Lung (tissue), 12 donors: ENCODE data around the gene MRO. TPM values are rescaled to one million over a fixed set of nuclear protein-coding genes. Genes with fewer than 3 reads are reported as not detected.

ENCODE experiments used
- ATAC-seq: fragments of 200-7000 bp; cut with Tn5 transposase; one replicate; pipeline ENCODE4 v1.9.1; 2020; ENCODE audit warnings: moderate number of reproducible peaks; ENCODE audit not compliant: insufficient read depth, low FRiP score
- DNase-seq, 3 donors: peaks; one replicate each; pipeline ENCODE4 v3.0.0-alpha.2; 2013 to 2017
- H3K27ac ChIP-seq, 2 donors: one replicate each; pipeline ENCODE4 v1.5.1; 2013; ENCODE audit warnings: mild to moderate bottlenecking in 2 of 2, moderate library complexity in 2 of 2, control low read depth in 1 of 2, inconsistent platforms in 1 of 2, low read depth in 1 of 2, low read length in 1 of 2
- H3K27me3 ChIP-seq, 3 donors: one replicate each; pipeline ENCODE4 v1.5.1; 2013; ENCODE audit warnings: low read length in 2 of 3; ENCODE audit not compliant: control insufficient read depth in 3 of 3, insufficient read depth in 3 of 3
- H3K36me3 ChIP-seq, 4 donors: one replicate each; pipeline ENCODE4 v1.5.1; 2013; ENCODE audit warnings: low read length in 4 of 4, mild to moderate bottlenecking in 1 of 4, moderate library complexity in 1 of 4; ENCODE audit not compliant: control insufficient read depth in 4 of 4, insufficient read depth in 4 of 4
- H3K4me1 ChIP-seq, 5 donors: one replicate each; pipeline ENCODE4 v1.5.1; 2013; ENCODE audit warnings: low read length in 5 of 5, mild to moderate bottlenecking in 2 of 5, moderate library complexity in 1 of 5; ENCODE audit not compliant: control insufficient read depth in 5 of 5, insufficient read depth in 5 of 5
- H3K4me3 ChIP-seq: one replicate; pipeline ENCODE4 v1.5.1; 2013; ENCODE audit warnings: mild to moderate bottlenecking, control low read depth, moderate library complexity
- H3K9ac ChIP-seq, 2 donors: one replicate each; pipeline ENCODE4 v1.5.1; 2013; ENCODE audit warnings: low read length in 2 of 2, control low read depth in 1 of 2; ENCODE audit not compliant: insufficient read depth in 1 of 2
- H3K9me3 ChIP-seq, 4 donors: one replicate each; pipeline ENCODE4 v1.5.1; 2013; ENCODE audit warnings: low read length in 3 of 4, mild to moderate bottlenecking in 1 of 4, moderate library complexity in 1 of 4; ENCODE audit not compliant: control insufficient read depth in 4 of 4, insufficient read depth in 3 of 4
- CTCF ChIP-seq: IDR thresholded peaks from 2 replicates; pipeline ENCODE4 v1.5.1; 2012; ENCODE audit warnings: mild to moderate bottlenecking; ENCODE audit errors: control extremely low read depth, extremely low read depth
- WGBS, 2 donors: extraction: QIAGEN DNeasy Blood & Tissue Kit; methylation state at CpG; one replicate each; pipeline ENCODE4 v1.1.7; 2013; 5-methylcytosine and 5-hydroxymethylcytosine counted together
- polyA plus RNA-seq, 2 donors: library from polyadenylated mRNA; stranded (reverse); fragments of 200-250 nt; gene quantifications; one replicate each; pipeline ENCODE4 v1.2.1, GENCODE V29; 2013
- total RNA-seq, 2 donors: library from RNA; depleted of rRNA in 1 of 2; stranded (reverse); fragments of >200 nt in 1 of 2; gene quantifications; one replicate each; pipeline ENCODE4 v1.2.1, GENCODE V29; 2014 to 2021
- donor health status: control.
- donor health status: control.
- donor health status: Bipolar disorder and iron deficiency.
- donor health status: healthy.
- donor health status: DM: yes; HTN: yes; CAD: no.

Gene MRO
- total and polyA plus RNA-seq, 4 donors: 0.05 to 0.71 (median 0.22) TPM

GRCh38 chr18:50757358-50757757 lies 62.5 kb downstream of the MRO start:
- ATAC-seq (no peak), DNase-seq (no peak)
- H3K27ac ChIP-seq: no peak overlapping the region
- H3K9me3 ChIP-seq: peaks cover 0 to 7% (median 0%) of the 10 kb centered on the region in 4 donors
- H3K36me3 ChIP-seq: no peaks in the 10 kb centered on the region
- no peaks in the 10 kb centered on the region for H3K27me3 ChIP-seq
- H3K4me3 ChIP-seq: no peak overlapping the region
- no peaks in the 10 kb centered on the region for H3K4me1 ChIP-seq
- H3K9ac ChIP-seq: no peak overlapping the region
- TF ChIP-seq CTCF: no peak
- WGBS, 2 donors: 81 to 83% methylated on average over 7 of the region's 7 CpGs

- DNase-seq (no peak), ATAC-seq (no peak)
- H3K9ac ChIP-seq: no peak overlapping the region
- no peaks in the 10 kb centered on the region for H3K4me1 ChIP-seq
- no peaks in the 10 kb centered on the region for H3K36me3 ChIP-seq
- peaks cover 0 to 9% (median 0%) of the 10 kb centered on the region in 4 donors for H3K9me3 ChIP-seq
- H3K4me3 ChIP-seq: no peak overlapping the region
- peaks cover 0 to 3% (median 0%) of the 10 kb centered on the region in 3 donors for H3K27me3 ChIP-seq
- no peak for TF ChIP-seq CTCF
- 86 to 90% methylated on average over 3 of the region's 3 CpGs for WGBS, 2 donors
- no peak overlapping the region for H3K27ac ChIP-seq
Measured at GRCh38 chr18:50754297-50754696, 65.5 kb downstream of the MRO start.

- H3K36me3 ChIP-seq: no peaks in the 10 kb centered on the region
- H3K9me3 ChIP-seq: peaks cover 0 to 10% (median 0%) of the 10 kb centered on the region in 4 donors
- H3K4me1 ChIP-seq: peaks cover 0 to 4% (median 0%) of the 10 kb centered on the region in 5 donors
- H3K4me3 ChIP-seq: no peak overlapping the region
- TF ChIP-seq CTCF: no peak
- 62 to 79% methylated on average over 1 of the region's 1 CpG for WGBS, 2 donors
- ATAC-seq (no peak), DNase-seq (no peak)
- H3K27ac ChIP-seq: no peak overlapping the region
- peaks cover 0 to 3% (median 0%) of the 10 kb centered on the region in 3 donors for H3K27me3 ChIP-seq
- no peak overlapping the region for H3K9ac ChIP-seq
Measured at GRCh38 chr18:50753311-50753710, 66.5 kb downstream of the MRO start.

- Histone ChIP-seq H3K27ac (no peak overlapping the region), H3K4me3 (no peak overlapping the region), H3K9me3 (peaks cover 0 to 14% (median 0%) of the 10 kb centered on the region in 4 donors), H3K36me3 (no peaks in the 10 kb centered on the region), H3K4me1 (peaks cover 0 to 6% (median 0%) of the 10 kb centered on the region in 5 donors), H3K27me3 (peaks cover 0 to 3% (median 0%) of the 10 kb centered on the region in 3 donors), H3K9ac (no peak overlapping the region)
- 81 to 88% methylated on average over 1 of the region's 1 CpG for WGBS, 2 donors
- ATAC-seq: no peak
- no peak for TF ChIP-seq CTCF
- no peak for DNase-seq
Measured at GRCh38 chr18:50751947-50752346, 67.9 kb downstream of the MRO start.
